Measurements from ENCODE around the gene ADH1C.
"Not testable (repeated sequence)": the region's sequence is repeated elsewhere in the genome, so short reads cannot be mapped to it uniquely, and the experiment has no call there.

The ADH1C gene

DNA sequence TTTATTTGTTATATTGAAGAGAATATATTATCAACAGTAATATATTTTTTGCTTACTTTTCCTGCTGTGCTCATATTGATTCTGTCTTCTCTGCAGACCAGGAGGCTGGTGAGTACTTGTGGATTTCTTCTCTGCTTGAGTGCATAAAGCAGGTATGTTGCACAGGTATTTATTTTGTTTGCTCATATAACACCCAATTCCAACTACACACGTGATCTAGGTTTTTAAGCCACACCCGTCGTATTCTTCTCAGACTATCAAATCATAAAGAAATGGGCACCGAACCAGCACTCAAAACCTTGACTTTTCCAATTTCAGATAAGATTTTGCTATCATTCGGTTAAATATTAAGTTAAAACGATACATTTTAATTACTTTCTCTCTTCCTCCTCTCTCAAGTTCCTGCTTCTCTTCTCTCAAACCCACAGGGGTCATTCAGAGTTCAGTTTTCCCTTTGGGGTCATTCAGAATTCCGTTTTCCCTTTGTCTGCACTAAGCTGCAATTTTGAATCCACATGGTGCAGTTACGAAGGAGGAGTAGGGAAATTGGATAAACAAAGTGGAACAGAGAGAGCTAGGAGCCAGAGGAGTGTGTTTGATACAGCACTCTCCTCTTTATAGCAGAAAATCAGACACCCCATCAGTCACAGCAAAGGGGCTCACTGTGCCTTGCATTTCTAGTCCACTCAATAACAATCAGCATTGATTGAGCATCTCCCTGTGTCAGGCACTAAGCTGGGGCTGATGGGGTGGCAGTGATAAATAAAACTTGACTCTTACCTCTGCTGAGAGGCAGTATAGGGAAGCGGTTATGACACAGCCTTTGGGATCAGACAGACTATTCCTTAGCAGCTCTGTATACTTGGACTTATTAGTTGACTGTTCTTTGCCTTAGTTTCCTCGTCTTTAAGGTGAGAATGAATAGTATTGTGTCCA lies at the start of gene ADH1C:
TSS of gene ADH1C (minus strand) at position 145 of the 936 bp plus-strand sequence. CDS start at position 74, 71 bp downstream.
- no peak for DNase-seq

DNA sequence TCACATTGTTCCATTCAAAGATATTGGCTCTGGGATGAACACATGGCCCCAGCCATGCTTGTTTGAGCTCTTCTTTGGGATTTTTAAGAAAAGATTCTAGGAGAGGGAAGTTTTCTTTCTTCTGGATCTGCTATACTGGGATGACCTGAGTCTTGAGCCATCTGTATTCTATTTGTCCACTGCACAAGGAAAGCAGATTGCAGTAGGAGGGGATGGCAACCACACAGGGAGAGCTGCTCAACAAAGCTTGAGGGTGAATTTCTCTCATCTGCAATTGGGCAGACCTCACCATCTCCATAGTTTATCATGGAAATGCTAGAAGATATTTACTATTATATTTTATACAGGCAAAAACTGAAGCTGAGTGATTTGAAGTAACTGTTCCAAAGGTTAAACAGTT lies 48.3 kb upstream of the ADH1C start:
- no peak for DNase-seq

DNA sequence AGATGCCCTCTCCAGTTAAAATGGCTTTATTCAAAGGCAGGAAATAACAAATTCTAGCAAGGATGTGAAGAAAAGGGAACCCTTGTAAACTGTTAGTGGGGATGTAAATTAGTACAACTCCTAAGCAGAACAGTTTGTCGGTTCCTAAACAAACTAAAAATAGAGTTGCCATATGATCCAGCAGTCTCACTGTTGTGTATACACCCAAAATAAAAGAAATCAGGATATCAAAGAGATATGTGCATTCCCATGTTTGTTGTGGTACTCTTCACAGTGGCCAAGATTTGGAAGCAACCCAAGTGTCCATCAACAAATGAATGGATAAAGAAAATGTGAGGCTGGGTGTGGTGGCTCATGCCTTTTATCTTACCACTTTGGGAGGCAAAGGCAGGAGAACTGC lies 46.5 kb upstream of the ADH1C start:
- no peak for DNase-seq

DNA sequence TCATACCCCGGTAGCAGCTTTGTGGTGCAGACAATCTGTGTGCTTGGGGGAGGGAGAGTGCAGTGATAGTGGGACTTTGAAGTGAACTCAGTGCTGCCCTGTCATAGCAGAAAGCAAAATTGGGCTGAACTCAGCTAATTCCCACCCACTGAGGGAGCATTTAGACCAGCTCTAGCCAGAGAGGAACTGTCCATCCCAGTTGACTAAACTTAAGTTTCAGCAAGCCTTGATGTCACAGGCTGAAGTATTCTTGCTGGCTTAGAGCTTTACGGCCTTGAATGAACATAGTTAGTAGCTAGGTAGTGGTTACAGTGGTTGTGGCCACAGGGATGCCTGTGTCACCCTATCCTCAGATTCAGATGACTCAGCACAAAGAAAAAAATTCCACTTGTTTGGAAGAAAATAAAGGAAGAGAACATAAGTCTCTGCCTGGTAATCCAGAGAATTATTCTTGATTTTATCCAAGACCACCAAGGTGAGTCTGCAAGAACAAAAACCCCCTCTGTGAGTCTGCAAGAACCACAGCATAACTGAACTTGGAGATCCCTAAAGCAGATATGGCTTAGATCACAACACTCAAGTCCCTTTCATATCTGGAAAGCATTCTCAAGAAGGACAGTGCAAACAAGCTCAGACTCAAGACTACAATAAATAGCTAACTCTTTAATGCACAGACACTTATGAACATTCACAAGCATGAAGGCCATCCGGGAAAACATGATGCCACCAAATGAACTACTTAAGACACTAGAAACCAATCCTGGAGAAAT lies 43.2 kb upstream of the ADH1C start:
- no peak for DNase-seq

GRCh38 chr4:99394896-99395295 lies 42.4 kb upstream of the ADH1C start:
- no peak for DNase-seq

DNA sequence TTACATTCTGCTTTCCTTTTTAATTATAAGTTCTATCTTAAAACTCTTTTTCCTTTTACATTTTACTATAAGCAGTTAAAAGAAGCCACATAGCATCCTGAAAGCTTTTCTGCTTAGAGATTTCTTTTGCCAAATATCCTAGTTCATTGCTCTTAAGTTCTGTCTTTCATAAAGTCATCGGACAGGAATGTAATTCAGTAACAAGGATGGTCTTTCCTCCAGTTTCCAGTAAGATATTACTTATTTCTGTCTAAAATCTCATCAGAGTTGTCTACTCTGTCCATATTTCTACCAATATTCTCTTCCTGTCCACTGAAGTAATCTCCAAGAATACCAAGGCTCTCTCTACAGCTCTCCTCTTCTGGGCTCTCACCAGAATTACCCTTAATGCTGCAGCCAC lies 37.5 kb upstream of the ADH1C start:
- no peak for DNase-seq

- no peak for DNase-seq
These were observed 37.1 kb upstream of the ADH1C start for GRCh38 chr4:99389606-99390005.

DNA sequence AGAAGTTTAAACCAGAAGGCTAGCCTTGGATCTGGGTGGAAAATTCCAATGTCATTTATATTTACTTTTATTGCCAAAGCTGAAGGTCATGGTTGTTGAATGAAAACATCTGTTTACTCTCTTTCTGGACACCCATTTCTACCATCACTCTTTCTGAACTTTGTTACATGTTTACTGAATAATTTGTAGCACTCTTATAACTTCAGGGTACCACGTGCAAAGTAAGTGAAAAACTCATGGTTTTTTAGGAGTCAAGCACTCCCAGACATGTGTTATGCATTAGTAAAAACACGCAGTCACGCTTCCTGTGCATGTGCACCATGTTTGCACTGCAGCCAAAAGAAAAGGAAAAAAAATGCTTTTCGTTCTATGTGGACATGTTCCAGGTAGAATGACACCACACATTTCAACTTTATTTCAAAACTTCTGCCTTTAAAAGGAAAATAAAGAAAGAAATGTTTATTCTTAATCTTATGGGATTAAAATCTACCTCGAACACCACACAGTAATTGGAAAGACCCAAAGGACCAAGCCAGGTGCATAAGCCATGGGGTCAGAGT lies 31.4 kb upstream of the ADH1C start:
- no peak for DNase-seq

DNA sequence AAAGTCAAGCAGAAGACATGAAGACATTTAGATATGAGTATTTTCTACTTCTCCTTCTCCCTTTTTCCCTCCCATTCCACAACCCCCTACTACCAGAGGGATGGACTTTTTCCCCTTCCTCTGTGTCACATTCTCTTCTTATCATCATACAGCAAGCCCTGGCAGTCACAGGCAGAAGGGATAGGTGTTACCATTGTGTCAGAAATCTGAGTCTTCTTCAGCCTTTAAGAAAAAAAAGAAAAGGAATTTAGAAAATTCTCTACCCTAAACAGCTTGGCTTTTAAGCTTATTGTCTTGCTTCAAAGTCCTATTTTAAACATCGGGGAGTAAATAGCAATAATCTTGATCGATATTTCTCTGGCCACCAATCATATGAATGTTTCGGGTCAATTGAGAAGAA lies 30.9 kb upstream of the ADH1C start:
- DNase-seq: no peak

GRCh38 chr4:99382745-99383360 lies 30.3 kb upstream of the ADH1C start:
- no peak for DNase-seq

- no peak for DNase-seq
These were observed 29.1 kb upstream of the ADH1C start for GRCh38 chr4:99381588-99382175.

- DNase-seq: no peak
These were observed 27.0 kb upstream of the ADH1C start for GRCh38 chr4:99379571-99379970.

DNA sequence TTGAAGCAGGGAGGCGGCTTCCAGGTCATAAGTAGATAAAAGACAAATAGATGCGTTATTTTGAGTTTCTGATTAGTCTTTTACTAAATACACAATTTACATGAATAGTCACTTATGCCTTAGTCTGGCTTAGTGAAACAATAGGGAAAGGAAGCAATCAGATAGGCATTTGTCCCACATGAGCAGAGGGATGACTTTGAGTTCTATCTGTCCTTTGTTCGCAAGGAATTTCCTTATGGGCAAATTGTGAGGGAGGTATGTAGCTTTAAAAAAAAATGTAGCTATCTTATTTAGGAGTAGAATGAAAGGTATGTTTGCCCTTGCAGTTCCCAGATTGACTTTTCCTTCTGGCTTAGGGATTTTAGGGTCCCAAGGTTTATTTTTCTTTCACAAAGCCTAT lies 26.3 kb upstream of the ADH1C start:
- no peak for DNase-seq

- DNase-seq: peak; percentile 5
These were observed 24.8 kb upstream of the ADH1C start for GRCh38 chr4:99377341-99377740.

DNA sequence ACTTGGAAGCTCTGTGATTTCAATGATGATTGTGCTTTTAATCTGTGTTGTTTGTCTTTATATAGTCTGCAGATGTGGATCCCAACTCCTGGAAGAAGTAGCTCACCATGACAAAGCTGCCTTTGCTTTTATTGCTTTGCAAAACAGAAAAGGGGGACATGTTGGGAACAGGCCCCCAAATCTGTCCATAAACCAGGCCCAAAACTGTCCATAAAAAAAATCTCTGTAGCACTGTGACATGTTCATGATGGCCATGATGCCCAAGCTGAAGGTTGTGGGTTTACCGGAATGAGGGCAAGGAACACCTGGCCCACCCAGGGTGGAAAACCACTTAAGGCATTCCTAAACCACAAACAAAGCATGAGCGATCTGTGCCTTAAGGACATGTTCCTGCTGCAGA lies 19.9 kb upstream of the ADH1C start:
- not testable (repeated sequence) for DNase-seq

GRCh38 chr4:99367817-99368216 lies 15.3 kb upstream of the ADH1C start:
- not testable (repeated sequence) for DNase-seq

GRCh38 chr4:99366491-99366890 lies 13.9 kb upstream of the ADH1C start:
- no peak for DNase-seq

- DNase-seq: no peak
These were observed 10.2 kb upstream of the ADH1C start for GRCh38 chr4:99362768-99363167.

- DNase-seq: no peak
These were observed 9.3 kb upstream of the ADH1C start for GRCh38 chr4:99361899-99362275.

DNA sequence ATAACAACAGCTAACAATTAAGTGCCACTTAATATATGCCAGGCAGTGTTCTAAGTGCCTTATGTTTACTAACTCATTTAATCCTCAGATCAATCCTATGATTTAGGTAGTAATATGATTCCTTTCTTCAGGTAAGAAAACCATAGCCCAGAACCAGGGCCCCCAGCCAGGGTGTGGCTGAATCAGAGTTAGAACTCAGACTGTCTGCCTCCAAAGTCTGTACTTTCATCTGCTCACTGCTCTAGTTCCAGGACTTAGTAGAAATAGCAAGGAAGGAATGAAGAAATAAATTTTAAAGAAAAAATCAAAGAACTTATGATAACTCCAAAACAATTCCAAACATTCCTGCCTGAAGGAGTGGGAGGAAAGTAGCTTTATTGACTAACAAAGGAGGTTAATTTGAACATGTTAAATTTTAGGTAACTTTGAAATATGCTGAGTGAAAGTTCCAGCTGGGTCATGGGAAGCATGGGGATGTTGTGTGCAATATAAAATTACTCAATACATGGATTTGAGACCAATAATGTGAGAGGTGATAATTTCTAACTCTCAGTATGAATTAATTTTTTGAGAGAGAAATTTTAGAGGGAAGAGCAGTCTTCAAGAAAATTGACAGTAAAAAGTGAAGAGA lies 8.8 kb upstream of the ADH1C start:
- no peak for DNase-seq

DNA sequence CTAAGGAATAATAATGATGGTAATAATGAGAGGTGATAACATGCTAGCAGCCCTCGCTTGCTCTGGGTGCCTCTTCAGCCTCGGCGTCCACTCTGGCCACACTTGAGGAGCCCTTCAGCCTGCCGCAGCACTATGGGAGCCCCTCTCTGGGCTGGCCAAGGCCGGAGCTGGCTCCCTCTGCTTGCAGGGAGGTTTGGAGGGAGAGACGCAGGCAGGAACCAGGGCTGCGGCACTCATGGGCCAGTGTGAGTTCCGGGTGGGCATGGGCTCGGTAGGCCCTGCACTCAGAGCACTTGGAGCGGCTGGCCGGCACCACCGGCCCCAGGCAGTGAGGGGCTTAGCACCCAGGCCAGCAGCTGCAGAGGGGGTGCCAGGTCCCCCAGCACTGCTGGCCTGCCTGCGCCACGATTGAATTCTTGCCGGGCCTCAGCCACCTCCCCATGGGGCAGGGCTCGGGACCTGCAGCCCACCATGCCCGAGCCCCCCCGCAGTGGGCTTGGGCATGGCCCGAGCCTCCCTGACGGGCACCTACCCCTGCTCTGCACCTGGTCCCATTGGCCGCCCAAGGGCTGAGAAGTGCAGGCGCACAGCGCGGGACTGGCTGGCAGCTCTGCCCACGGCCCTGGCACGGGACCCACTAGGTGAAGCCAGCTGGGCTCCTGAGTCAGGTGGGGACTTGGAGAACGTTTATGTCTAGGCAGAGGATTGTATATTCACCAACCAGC lies 7.1 kb upstream of the ADH1C start:
- DNase-seq: no peak

GRCh38 chr4:99357948-99358347 lies 5.4 kb upstream of the ADH1C start:
- DNase-seq: no peak

Measured in activated CD4-positive, alpha-beta T cell treated with anti-CD3 and anti-CD28 coated beads, Interleukin-10, Interleukin-2, amounts not matched to agents 100 ng/mL and 50 ng/mL, durations not matched to agents 16 hours and 8 hours (primary cell).